GM12864 (cell line): Measurements from ENCODE around the gene LRRC56.

Experiments used
- DNase-seq: peaks from one replicate; pipeline ENCODE4 v3.0.0-alpha.2; 2011; ENCODE audit warnings: low read depth
- H3K4me3 ChIP-seq: 2 replicates; pipeline ENCODE4 v1.5.1; 2011; ENCODE audit warnings: mild to moderate bottlenecking, low read depth, low read length, control low read depth
- TF ChIP-seq, protein P1 (sequence below): IDR thresholded peaks from 2 replicates; pipeline ENCODE4 v1.5.1; 2011; ENCODE audit warnings: low read depth, mild to moderate bottlenecking, moderate library complexity, low read length, control low read depth, inconsistent platforms; ENCODE audit errors: missing control alignments

Gene LRRC56

DNA sequence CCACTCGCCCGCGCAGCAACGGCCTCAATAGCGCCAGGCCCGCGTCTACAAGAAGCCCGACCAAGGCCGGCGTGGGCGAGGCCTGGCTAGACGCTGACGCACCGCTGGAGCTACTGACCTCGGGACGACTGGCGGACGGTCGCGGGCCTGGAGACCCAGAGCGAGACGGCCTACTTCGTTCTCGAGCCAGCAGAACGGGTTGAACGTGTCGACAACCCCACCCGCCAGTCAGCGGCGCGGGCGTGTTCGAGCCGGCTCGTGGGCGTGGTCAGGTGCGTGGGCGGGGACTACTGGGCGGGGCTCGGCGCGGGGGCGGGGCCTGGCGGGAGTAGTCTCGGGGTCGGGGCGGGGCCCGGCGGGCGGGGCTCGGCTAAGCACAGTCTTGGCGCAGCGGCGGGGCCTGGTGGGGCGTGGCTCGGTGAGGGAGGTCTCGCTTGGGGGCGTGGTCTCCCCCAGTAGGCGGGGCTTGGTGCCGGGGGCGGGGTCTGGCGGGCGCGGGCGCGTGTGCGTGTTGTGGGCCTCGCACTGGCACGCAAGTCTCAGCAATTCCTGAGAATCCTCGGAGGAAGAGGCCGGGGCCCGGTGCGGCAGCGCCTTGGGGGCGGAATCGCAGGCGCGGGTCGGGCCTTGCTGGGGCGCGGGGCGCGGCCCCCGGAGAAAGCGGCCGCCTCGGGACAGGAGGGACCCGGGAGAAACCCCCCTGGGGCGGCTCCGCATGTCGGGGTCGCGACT lies 30.2 kb upstream of the LRRC56 start, which contains the start of gene RNH1:
TSS of gene RNH1 (minus strand) at position 248 of the 732 bp plus-strand sequence. CDS start 5,080 bp downstream, outside the sequence.
- peak within 1 kb of the TSS; percentile 68 for H3K4me3 ChIP-seq
- TF ChIP-seq, protein P1, sequence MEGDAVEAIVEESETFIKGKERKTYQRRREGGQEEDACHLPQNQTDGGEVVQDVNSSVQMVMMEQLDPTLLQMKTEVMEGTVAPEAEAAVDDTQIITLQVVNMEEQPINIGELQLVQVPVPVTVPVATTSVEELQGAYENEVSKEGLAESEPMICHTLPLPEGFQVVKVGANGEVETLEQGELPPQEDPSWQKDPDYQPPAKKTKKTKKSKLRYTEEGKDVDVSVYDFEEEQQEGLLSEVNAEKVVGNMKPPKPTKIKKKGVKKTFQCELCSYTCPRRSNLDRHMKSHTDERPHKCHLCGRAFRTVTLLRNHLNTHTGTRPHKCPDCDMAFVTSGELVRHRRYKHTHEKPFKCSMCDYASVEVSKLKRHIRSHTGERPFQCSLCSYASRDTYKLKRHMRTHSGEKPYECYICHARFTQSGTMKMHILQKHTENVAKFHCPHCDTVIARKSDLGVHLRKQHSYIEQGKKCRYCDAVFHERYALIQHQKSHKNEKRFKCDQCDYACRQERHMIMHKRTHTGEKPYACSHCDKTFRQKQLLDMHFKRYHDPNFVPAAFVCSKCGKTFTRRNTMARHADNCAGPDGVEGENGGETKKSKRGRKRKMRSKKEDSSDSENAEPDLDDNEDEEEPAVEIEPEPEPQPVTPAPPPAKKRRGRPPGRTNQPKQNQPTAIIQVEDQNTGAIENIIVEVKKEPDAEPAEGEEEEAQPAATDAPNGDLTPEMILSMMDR: no peak
- peak; percentile 65 for DNase-seq

DNA sequence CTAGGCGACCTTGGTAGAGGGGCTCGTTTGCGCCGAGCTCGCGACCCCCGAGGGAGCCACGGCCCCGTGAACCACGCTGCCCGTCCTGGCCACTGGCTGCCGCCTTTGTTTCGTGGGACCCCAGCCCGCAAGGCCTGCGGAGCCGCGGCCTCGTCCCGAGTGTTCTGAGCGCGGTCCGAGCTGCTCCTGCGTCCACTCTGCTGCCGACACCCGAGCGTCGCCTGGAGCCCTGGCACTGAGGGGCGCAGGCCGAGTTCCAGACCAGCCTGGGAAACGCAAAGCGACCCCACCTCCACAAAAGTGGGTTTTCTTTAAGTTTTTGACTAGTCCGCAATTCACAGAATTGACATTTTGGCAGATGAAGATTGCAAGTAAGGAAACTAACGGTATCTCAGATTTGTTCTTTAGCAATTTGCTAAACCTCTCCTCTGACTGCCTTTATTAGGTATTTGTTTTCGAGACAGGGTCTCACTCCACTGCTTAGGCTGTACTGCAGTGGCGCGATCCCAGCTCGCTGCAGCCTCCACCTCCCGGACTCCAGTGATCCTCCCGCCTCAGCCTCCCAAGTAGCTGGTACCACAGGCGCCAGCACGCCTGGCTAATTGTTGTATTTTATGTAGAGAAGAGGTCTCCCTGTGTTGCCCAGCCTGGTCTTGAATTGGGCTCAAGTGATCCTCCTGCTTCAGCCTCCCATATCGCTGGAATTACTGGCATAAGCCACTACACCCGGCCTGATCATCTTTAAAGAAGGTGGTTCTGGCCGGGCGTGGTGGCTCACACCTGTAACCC lies 29.4 kb upstream of the LRRC56 start:
- DNase-seq: no peak
- TF ChIP-seq, protein P1: no peak
- peak overlapping the region; percentile 68 for H3K4me3 ChIP-seq

DNA sequence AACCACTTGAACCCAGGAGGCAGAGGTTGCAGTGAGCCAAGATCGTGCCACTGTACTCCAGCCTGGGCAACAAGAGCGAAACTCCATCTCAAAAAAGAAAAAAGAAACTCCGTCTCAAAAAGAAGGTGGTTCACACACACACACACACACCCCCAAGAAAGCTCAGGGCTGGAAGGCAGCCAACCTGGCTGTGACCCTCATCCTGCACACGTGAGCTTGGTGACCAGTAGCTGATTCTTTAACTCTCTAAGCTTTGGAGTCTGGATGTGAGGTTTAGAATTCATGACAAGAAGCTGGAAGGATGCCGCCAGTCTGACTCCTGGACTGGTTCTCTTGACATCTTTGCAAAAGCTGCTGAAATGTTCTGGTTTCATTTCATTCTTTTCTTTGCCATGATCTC lies 28.4 kb upstream of the LRRC56 start:
- TF ChIP-seq, protein P1: no peak
- no peak for DNase-seq
- no peak overlapping the region for H3K4me3 ChIP-seq

DNA sequence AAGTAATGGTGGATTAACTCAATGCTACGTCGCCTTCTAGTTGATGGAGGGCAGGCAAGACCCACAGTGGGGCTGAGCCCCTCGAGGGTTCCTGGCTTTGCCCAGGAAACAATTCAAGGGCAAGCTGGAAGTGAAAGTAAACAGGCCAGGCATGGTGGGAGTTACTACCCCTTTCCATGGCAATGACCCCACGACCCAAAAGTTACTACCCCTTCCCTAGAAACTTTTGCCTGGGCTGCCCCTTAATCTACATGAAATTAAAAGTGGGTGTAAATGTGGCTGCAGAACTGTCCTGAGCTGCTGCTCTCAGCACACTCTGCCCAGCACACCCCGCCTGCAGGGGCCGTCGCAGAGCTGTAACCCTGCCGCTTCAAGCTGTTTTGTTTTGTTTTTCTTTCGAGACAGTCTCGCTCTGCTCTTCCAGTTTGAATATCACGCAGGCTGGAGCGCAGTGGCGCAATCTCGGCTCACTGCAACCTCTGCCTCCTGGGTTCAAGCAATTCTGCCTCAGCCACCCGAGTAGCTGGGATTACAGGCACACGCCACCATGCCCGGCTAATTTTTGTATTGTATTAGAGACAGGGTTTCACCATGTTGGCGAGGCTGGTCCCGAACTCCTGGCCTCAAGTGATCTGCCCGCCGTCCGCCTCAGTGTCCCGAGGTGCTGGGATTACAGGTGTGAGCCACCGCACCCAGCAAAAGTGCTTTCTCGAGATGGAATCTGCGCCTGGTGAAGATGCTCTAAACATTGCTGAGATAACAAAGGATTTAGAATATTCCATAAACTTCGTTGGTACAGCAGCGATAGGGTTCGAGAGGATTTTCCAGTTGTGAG lies 24.3 kb upstream of the LRRC56 start:
- TF ChIP-seq, protein P1: no peak
- no peak overlapping the region for H3K4me3 ChIP-seq
- no peak for DNase-seq

DNA sequence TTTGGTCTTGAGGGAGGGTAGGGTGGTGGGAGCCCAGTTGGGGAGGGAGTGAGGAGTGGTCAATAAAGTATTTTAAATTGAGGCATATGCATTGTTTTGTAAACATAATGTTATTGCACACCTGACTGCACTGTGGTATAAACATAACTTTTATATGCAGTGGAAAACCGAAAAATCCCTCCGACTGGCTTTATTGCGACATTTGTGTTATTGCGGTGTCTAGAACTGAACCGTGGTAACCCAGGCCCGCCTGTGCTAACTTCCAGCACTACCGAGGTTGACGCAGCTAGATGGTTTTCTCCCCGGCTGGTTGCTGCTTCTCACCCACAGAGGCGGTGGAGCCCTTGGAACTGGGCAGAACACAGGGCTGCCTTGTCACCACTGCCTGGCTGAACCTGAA lies 22.7 kb upstream of the LRRC56 start:
- no peak for DNase-seq
- no peak overlapping the region for H3K4me3 ChIP-seq
- TF ChIP-seq, protein P1: no peak

DNA sequence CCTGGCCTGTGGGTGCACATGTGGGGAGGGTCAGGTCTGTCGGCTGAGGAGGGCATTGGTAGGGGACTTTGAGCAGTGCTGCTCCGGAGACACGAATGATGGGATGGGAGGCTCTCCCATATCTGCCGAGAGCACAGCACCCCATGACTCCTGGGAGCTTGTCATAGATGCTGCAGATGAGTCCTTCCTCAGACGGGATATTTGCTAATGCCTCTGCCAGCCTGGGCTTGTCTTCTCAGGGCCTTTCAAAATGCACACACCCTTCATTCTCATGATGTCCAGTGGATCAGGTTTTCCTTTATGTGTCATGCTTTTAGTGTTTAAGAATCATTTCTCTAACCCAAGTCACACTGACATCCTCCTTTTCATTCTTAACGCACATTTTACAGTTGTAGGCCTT lies 22.2 kb upstream of the LRRC56 start:
- no peak for DNase-seq
- TF ChIP-seq, protein P1: no peak
- H3K4me3 ChIP-seq: no peak overlapping the region
